Astrocyte (in vitro differentiated cells and primary cell): ENCODE data around the gene MATN1.

ENCODE experiments used
- EZH2 ChIP-seq: IDR thresholded peaks from 2 replicates; pipeline ENCODE4 v1.6.1; 2012; ENCODE audit warnings: mild to moderate bottlenecking, low read length, inconsistent platforms; ENCODE audit not compliant: insufficient read depth
- TF ChIP-seq, protein P1 (sequence below): IDR thresholded peaks from 2 replicates; pipeline ENCODE4 v1.5.1; 2011; ENCODE audit warnings: low read depth, mild to moderate bottlenecking, inconsistent platforms, low read length, moderate library complexity; ENCODE audit not compliant: insufficient read depth

DNA sequence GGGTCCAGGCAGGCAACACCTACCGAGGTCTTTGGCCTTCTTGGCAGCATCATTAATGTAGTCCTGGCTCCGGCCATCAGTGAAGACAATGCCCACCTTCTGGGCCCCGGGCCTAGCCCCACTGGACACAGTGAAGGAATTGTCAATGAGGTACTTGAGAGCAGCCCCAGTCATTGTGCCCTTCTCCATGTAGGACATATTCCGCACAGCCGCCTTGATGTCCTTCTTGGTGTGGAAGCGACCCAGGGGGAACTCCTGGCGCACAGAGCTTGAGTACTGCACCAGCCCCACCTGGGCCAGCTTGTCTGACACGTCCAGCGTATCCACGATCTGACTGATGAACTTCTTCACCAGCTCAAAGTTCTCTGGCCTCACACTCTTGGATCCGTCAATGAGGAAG is 7.5 kb downstream of the MATN1 start:
- TF ChIP-seq, protein P1, sequence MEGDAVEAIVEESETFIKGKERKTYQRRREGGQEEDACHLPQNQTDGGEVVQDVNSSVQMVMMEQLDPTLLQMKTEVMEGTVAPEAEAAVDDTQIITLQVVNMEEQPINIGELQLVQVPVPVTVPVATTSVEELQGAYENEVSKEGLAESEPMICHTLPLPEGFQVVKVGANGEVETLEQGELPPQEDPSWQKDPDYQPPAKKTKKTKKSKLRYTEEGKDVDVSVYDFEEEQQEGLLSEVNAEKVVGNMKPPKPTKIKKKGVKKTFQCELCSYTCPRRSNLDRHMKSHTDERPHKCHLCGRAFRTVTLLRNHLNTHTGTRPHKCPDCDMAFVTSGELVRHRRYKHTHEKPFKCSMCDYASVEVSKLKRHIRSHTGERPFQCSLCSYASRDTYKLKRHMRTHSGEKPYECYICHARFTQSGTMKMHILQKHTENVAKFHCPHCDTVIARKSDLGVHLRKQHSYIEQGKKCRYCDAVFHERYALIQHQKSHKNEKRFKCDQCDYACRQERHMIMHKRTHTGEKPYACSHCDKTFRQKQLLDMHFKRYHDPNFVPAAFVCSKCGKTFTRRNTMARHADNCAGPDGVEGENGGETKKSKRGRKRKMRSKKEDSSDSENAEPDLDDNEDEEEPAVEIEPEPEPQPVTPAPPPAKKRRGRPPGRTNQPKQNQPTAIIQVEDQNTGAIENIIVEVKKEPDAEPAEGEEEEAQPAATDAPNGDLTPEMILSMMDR = no peak
- no peak for TF ChIP-seq EZH2
